Activated CD8-positive, alpha-beta memory T cell treated with anti-CD3 and anti-CD28 coated beads for 4 hours (primary cell): ENCODE measurements around the gene HNRNPA1L2.
"Not testable (repeated sequence)": the region's sequence is repeated elsewhere in the genome, so short reads cannot be mapped to it uniquely, and the experiment has no call there.

ENCODE experiments used
- DNase-seq, 2 donors: peaks; one replicate each; pipeline ENCODE4 v3.0.0-alpha.2; 2020; ENCODE audit warnings: low read depth in 2 of 2

Gene HNRNPA1L2

GRCh38 chr13:52646967-52647366, 4.7 kb downstream of the HNRNPA1L2 start:
- no peak for DNase-seq

GRCh38 chr13:52650731-52651130, 8.5 kb downstream of the HNRNPA1L2 start:
- DNase-seq = no peak

GRCh38 chr13:52651897-52652195, 9.6 kb downstream of the HNRNPA1L2 start:
- DNase-seq = no peak

GRCh38 chr13:52652196-52652979, 10.2 kb downstream of the HNRNPA1L2 start, which contains the start of gene SUGT1:
SUGT1 (plus strand) TSS chr13:52652836; CDS start chr13:52652921, 85 bp downstream.
- peak; percentile 89 to 90 for DNase-seq

- DNase-seq = no peak
Observed at GRCh38 chr13:52652980-52653303, 10.7 kb downstream of the HNRNPA1L2 start.

- DNase-seq = no peak
Observed at GRCh38 chr13:52659340-52659739, 17.1 kb downstream of the HNRNPA1L2 start.

GRCh38 chr13:52664272-52664671, 22.0 kb downstream of the HNRNPA1L2 start:
- no peak for DNase-seq

- DNase-seq = no peak
Observed at GRCh38 chr13:52665325-52665724, 23.1 kb downstream of the HNRNPA1L2 start.

- DNase-seq = no peak
Observed at GRCh38 chr13:52669677-52670076, 27.4 kb downstream of the HNRNPA1L2 start.

- no peak for DNase-seq
Observed at GRCh38 chr13:52670726-52671125, 28.5 kb downstream of the HNRNPA1L2 start.

- no peak for DNase-seq
Observed at GRCh38 chr13:52673465-52673864, 31.2 kb downstream of the HNRNPA1L2 start.

GRCh38 chr13:52677823-52678222, 35.6 kb downstream of the HNRNPA1L2 start:
- DNase-seq = no peak

GRCh38 chr13:52685806-52686205, 43.6 kb downstream of the HNRNPA1L2 start:
- DNase-seq = not testable (repeated sequence)

- no peak for DNase-seq
Observed at GRCh38 chr13:52686376-52686775, 44.1 kb downstream of the HNRNPA1L2 start.
